HG03432 (cell line): ENCODE measurements around the gene BMP4.
"Not testable (repeated sequence)": the region's sequence is repeated elsewhere in the genome, so short reads cannot be mapped to it uniquely, and the experiment has no call there.

Source experiments
- ATAC-seq: cut with Tn5 transposase; IDR thresholded peaks from one replicate; pipeline ENCODE4 v1.9.1; 2021; ENCODE audit warnings: mild to moderate bottlenecking, moderate library complexity; ENCODE audit not compliant: unreplicated experiment

The BMP4 gene

GRCh38 chr14:53956427-53957201, at the start of gene BMP4:
Gene BMP4 (minus strand): TSS chr14:53956825. CDS start chr14:53952222, 4,603 bp downstream.
- ATAC-seq: no peak

DNA sequence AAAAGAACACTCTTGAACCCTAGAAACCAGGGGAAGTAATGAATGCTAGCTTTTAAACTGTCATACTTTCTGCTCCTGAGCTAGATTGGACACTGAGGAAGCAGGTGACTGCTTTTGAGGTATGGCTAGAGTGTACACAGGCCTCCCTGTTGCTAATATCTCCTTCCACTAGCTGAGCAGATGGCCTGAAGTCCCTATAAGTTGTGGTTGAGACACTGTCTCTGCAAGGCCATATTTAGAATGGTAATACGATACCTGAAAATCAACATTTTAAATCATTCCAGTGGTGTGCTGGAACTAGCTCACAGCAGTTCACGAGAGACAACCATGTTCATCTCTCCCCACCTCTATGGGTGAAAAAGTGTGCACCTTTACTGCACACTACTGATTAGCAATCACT, 46.4 kb upstream of the BMP4 start:
- no peak for ATAC-seq

GRCh38 chr14:54002653-54003052, 46.0 kb upstream of the BMP4 start:
- no peak for ATAC-seq

- no peak for ATAC-seq
These were observed 44.7 kb upstream of the BMP4 start for GRCh38 chr14:54001189-54001878.

DNA sequence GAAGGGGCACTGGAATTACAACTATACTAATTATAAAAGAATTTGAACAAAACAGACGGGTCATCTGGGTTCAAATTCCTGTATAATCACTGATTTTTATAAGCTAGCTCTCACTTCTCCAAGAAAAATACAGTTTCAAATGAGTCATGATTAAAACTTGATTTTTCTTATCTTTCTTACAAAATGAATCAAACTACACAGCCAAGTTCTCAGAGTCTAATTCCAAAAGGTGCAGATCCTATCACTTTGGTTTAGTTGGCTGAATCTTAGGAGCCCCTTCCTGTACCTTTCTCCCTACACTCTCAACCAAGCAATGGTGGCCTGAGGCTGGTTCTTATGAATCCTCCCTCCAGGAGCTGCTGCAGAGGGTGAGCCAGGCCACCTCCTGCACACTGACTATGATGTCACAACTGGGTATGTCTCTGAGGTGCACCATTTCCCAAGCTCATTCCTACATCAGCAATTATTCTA, 43.8 kb upstream of the BMP4 start:
- ATAC-seq: no peak

GRCh38 chr14:53999061-53999488, 42.5 kb upstream of the BMP4 start:
- no peak for ATAC-seq

GRCh38 chr14:53996041-53996440, 39.4 kb upstream of the BMP4 start:
- no peak for ATAC-seq

GRCh38 chr14:53993920-53994607, 37.4 kb upstream of the BMP4 start:
- ATAC-seq: no peak

GRCh38 chr14:53990978-53991377, 34.4 kb upstream of the BMP4 start:
- ATAC-seq: no peak

- not testable (repeated sequence) for ATAC-seq
These were observed 30.1 kb upstream of the BMP4 start for GRCh38 chr14:53986718-53987117.

DNA sequence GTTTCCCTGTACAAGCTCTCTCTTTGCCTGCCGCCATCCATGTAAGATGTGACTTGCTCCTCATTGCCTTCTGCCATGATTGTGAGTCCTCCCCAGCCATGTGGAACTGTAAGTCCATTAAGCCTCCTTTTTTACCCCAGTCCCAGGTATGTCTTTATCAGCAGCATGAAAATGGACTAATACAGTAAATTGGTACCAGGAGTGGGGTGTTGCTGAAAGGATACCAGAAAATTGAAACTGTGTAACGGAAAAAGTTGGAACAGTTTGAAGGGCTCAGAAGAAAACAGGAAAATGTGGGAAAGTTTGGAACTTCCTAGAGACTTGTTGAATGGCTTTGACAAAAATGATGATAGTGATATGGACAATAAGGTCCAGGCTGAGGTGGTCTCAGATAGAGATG, 28.3 kb upstream of the BMP4 start:
- not testable (repeated sequence) for ATAC-seq

DNA sequence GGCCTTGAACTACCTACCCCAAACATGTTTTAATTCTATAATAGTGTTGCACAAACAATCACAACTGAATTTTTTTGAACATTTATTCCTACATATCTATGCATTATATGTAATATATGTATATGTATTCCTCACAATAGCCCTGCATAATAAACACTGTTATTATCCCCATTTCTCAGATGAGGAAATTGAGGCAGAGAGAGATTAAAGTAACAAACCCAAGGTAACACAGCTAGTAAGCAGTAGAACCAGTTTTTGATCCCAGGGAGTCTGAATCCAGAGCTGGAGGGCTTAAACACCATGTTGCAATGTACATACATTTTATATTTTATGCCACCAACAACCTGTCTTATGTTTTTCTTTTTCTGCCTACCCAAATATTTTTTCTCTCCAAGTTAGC, 26.5 kb upstream of the BMP4 start:
- ATAC-seq: no peak

- ATAC-seq: no peak
These were observed 25.9 kb upstream of the BMP4 start for GRCh38 chr14:53982546-53982945.

DNA sequence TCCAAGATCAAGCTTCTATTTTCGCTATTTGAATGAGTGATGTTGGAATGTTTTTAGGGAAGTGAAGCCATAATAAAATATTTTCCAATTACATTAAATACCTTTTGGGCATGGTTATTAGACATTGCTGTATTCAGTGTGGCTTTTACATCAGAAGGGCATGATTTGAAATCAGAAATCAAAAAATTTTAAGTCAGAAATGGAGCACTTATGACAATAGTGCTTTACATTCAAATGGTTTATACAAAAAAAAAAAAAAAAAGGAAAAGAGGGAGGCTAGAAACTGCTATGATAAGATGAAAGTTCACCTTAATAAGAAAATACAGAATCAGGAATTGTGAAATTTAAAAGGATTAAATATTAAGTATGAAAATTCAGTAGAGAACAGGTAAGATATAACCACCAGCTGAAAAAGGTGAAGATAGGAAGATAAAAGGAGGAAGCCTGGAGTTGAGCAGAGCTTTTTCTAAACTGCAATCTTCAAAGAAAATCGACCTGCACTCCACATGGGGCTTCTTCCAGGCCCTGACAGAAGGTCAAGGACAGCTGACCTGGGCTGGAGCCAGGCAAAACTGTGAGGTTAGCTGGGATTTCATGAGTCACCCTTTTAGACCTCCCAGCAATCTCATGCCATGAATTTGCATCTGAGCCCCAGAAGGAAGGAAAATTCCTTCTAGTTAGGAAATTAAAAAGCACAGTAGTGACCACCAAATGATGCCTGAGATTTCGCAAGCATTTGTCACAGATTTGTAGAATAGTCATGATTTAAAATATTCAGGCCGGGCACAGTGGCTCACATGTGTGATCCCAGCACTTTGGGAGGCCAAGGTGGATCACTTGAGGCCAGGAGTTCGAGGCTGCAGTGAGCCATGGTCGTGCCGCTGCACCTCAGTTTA, 23.4 kb upstream of the BMP4 start:
- ATAC-seq: no peak

GRCh38 chr14:53979113-53979681, 22.6 kb upstream of the BMP4 start:
- ATAC-seq: no peak

DNA sequence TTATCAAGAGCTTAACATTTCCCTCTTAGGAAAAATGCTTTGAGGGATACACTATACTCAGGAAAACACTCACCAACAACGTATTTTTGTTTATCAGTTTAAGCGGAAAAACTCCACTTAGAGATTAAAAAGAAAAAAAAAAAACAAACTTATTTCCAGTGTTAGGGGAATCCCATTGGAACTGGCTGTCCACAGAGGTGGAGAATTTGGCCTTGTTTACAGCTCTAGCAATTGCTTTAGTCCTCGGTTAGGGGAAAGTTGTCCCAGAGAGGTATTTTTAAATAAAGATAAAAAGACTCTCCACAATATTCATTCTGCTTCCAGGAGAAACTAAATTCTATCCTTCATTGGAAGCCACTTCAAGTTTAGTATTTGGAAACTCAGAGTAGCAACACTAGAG, 21.6 kb upstream of the BMP4 start:
- ATAC-seq: no peak

- no peak for ATAC-seq
These were observed 18.8 kb upstream of the BMP4 start for GRCh38 chr14:53975444-53975843.

- ATAC-seq: no peak
These were observed 14.9 kb upstream of the BMP4 start for GRCh38 chr14:53971521-53971920.

DNA sequence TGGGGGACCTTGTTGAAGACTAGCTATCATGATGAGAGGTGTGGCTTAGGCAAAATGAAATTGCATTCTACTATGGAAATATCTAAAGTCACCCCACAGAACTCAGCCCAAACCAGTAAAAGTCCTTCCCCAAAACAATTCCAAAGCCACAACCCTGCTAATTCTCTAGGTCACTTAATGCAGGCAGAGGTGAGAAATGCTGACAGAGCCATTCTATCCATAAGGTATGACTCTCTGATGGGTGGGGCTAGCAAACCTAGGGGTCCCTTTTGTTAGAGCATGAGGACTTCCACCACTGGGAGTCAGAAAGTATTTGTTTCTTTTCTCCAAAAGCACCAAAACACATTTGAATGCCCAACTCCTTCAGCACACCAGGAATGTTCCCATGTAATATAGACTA, 12.7 kb upstream of the BMP4 start:
- no peak for ATAC-seq

DNA sequence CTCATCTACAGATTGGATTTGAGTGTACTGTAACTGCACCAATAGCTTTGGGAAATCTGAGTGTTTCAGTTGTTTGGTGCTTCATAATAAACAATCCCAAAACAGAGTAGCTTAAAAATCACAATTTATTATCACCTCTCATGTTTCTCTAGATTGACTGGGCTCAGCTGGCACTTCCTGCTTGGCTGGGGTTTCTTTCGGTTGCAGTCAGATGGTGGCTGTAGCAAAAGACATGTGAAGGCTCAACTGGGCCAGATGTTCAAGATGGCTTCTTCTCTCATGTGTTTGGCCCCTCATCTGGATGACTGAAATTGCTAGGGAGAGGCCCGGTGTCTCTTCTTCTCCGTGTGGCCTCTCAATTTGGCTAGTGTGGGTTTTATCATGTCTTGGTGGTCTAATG, 12.1 kb upstream of the BMP4 start:
- no peak for ATAC-seq
